Measurements from ENCODE around the gene SPTB.
"Not testable (repeated sequence)": the region's sequence is repeated elsewhere in the genome, so short reads cannot be mapped to it uniquely, and the experiment has no call there.

The SPTB gene

GRCh38 chr14:64824471-64824870 is 55.2 kb downstream of the SPTB start:
- ATAC-seq: no peak

GRCh38 chr14:64823305-64823861 is 56.3 kb downstream of the SPTB start:
- peak overlapping the region; percentile 50 for H3K4me3 Mint-ChIP-seq
- H3K27ac Mint-ChIP-seq: no peak overlapping the region
- peak; percentile 91 for ATAC-seq
- peak; percentile 54 to 72 for DNase-seq (ENCODE audit: low spot score in 2 of 2)
- H3K9me3 Mint-ChIP-seq: no peaks in the 10 kb centered on the region
- no peaks in the 10 kb centered on the region for H3K36me3 Mint-ChIP-seq
- peaks cover 12% of the 10 kb centered on the region for H3K4me1 Mint-ChIP-seq

More at GRCh38 chr14:64824471-64824870, 55.2 kb downstream of the SPTB start:
- H3K4me1 Mint-ChIP-seq: peaks cover 12% of the 10 kb centered on the region
- H3K36me3 Mint-ChIP-seq: no peaks in the 10 kb centered on the region
- no peak overlapping the region for H3K4me3 Mint-ChIP-seq
- DNase-seq (ENCODE audit: low spot score in 2 of 2): no peak
- H3K9me3 Mint-ChIP-seq: no peaks in the 10 kb centered on the region
- no peak overlapping the region for H3K27ac Mint-ChIP-seq

- no peak overlapping the region for H3K27ac Mint-ChIP-seq
- no peak overlapping the region for H3K4me3 Mint-ChIP-seq
- DNase-seq (ENCODE audit: low spot score in 2 of 2) (no peak), ATAC-seq (no peak)
- H3K9me3 Mint-ChIP-seq: no peaks in the 10 kb centered on the region
- H3K36me3 Mint-ChIP-seq: no peaks in the 10 kb centered on the region
- H3K4me1 Mint-ChIP-seq: peaks cover 12% of the 10 kb centered on the region
These were observed 58.1 kb downstream of the SPTB start for GRCh38 chr14:64821651-64822050.

- H3K36me3 Mint-ChIP-seq: no peaks in the 10 kb centered on the region
- no peaks in the 10 kb centered on the region for H3K9me3 Mint-ChIP-seq
- H3K4me3 Mint-ChIP-seq: no peak overlapping the region
- H3K4me1 Mint-ChIP-seq: peaks cover 3% of the 10 kb centered on the region
- no peak for ATAC-seq
- H3K27ac Mint-ChIP-seq: no peak overlapping the region
- DNase-seq (ENCODE audit: low spot score in 2 of 2): no peak
These were observed 61.6 kb downstream of the SPTB start for GRCh38 chr14:64818151-64818550.

GRCh38 chr14:64817631-64818030 is 62.1 kb downstream of the SPTB start:
- no peak overlapping the region for H3K4me3 Mint-ChIP-seq
- no peak for DNase-seq (ENCODE audit: low spot score in 2 of 2)
- no peak for ATAC-seq
- no peaks in the 10 kb centered on the region for H3K9me3 Mint-ChIP-seq
- no peaks in the 10 kb centered on the region for H3K36me3 Mint-ChIP-seq
- no peaks in the 10 kb centered on the region for H3K4me1 Mint-ChIP-seq
- no peak overlapping the region for H3K27ac Mint-ChIP-seq

- no peak overlapping the region for H3K4me3 Mint-ChIP-seq
- ATAC-seq (peak; percentile 5), DNase-seq (ENCODE audit: low spot score in 2 of 2) (no peak)
- no peak overlapping the region for H3K27ac Mint-ChIP-seq
- H3K4me1 Mint-ChIP-seq: no peaks in the 10 kb centered on the region
- H3K36me3 Mint-ChIP-seq: no peaks in the 10 kb centered on the region
- H3K9me3 Mint-ChIP-seq: no peaks in the 10 kb centered on the region
These were observed 63.4 kb downstream of the SPTB start for GRCh38 chr14:64816221-64816783.

- no peak for DNase-seq (ENCODE audit: low spot score in 2 of 2)
- Mint-ChIP-seq H3K27ac (no peak overlapping the region), H3K4me1 (no peaks in the 10 kb centered on the region), H3K36me3 (no peaks in the 10 kb centered on the region), H3K4me3 (no peak overlapping the region), H3K9me3 (no peaks in the 10 kb centered on the region)
- no peak for ATAC-seq
These were observed 64.5 kb downstream of the SPTB start for GRCh38 chr14:64815257-64815656.

GRCh38 chr14:64812412-64812811 is 67.3 kb downstream of the SPTB start:
- Mint-ChIP-seq H3K9me3 (no peaks in the 10 kb centered on the region), H3K27ac (no peak overlapping the region), H3K4me3 (no peak overlapping the region), H3K4me1 (no peaks in the 10 kb centered on the region), H3K36me3 (no peaks in the 10 kb centered on the region)
- no peak for DNase-seq (ENCODE audit: low spot score in 2 of 2)
- ATAC-seq: peak; percentile 56

GRCh38 chr14:64811676-64812075 is 68.0 kb downstream of the SPTB start:
- no peak for DNase-seq (ENCODE audit: low spot score in 2 of 2)
- no peak overlapping the region for H3K27ac Mint-ChIP-seq
- no peaks in the 10 kb centered on the region for H3K9me3 Mint-ChIP-seq
- H3K4me1 Mint-ChIP-seq: no peaks in the 10 kb centered on the region
- no peak overlapping the region for H3K4me3 Mint-ChIP-seq
- ATAC-seq: no peak
- H3K36me3 Mint-ChIP-seq: no peaks in the 10 kb centered on the region

GRCh38 chr14:64808449-64808848 is 71.3 kb downstream of the SPTB start:
- Mint-ChIP-seq H3K27ac (no peak overlapping the region), H3K9me3 (no peaks in the 10 kb centered on the region), H3K4me3 (no peak overlapping the region), H3K36me3 (no peaks in the 10 kb centered on the region), H3K4me1 (no peaks in the 10 kb centered on the region)
- no peak for ATAC-seq
- DNase-seq (ENCODE audit: low spot score in 2 of 2): no peak

- Mint-ChIP-seq H3K9me3 (no peaks in the 10 kb centered on the region), H3K27ac (no peak overlapping the region)
- DNase-seq (ENCODE audit: low spot score in 2 of 2): no peak
These were observed 72.2 kb downstream of the SPTB start for GRCh38 chr14:64807551-64807950.

GRCh38 chr14:64806862-64807495 is 72.7 kb downstream of the SPTB start:
- no peaks in the 10 kb centered on the region for H3K36me3 Mint-ChIP-seq
- no peak overlapping the region for H3K27ac Mint-ChIP-seq
- no peaks in the 10 kb centered on the region for H3K9me3 Mint-ChIP-seq
- H3K4me3 Mint-ChIP-seq: no peak overlapping the region
- DNase-seq (ENCODE audit: low spot score in 2 of 2) (no peak), ATAC-seq (no peak)
- H3K4me1 Mint-ChIP-seq: no peaks in the 10 kb centered on the region

More at GRCh38 chr14:64807551-64807950, 72.2 kb downstream of the SPTB start:
- Mint-ChIP-seq H3K4me3 (no peak overlapping the region), H3K36me3 (no peaks in the 10 kb centered on the region), H3K4me1 (no peaks in the 10 kb centered on the region)
- no peak for ATAC-seq

GRCh38 chr14:64806202-64806861 is 73.4 kb downstream of the SPTB start:
- Mint-ChIP-seq H3K4me1 (no peaks in the 10 kb centered on the region), H3K4me3 (no peak overlapping the region), H3K36me3 (no peaks in the 10 kb centered on the region), H3K9me3 (no peaks in the 10 kb centered on the region), H3K27ac (peak overlapping the region; percentile 41)
- DNase-seq (ENCODE audit: low spot score in 2 of 2) (no peak), ATAC-seq (no peak)

GRCh38 chr14:64805646-64806045 is 74.1 kb downstream of the SPTB start:
- ATAC-seq; DNase-seq (ENCODE audit: low spot score in 2 of 2); H3K4me3 Mint-ChIP-seq; H3K36me3 Mint-ChIP-seq; H3K4me1 Mint-ChIP-seq; H3K9me3 Mint-ChIP-seq: not testable (repeated sequence)
- peak overlapping the region; percentile 41 for H3K27ac Mint-ChIP-seq

- no peaks in the 10 kb centered on the region for H3K36me3 Mint-ChIP-seq
- no peaks in the 10 kb centered on the region for H3K4me1 Mint-ChIP-seq
- DNase-seq (ENCODE audit: low spot score in 2 of 2) (no peak), ATAC-seq (no peak)
- no peak overlapping the region for H3K27ac Mint-ChIP-seq
- H3K4me3 Mint-ChIP-seq: no peak overlapping the region
- no peaks in the 10 kb centered on the region for H3K9me3 Mint-ChIP-seq
These were observed 74.9 kb downstream of the SPTB start for GRCh38 chr14:64804754-64805260.

GRCh38 chr14:64801800-64802199 is 77.9 kb downstream of the SPTB start:
- H3K4me3 Mint-ChIP-seq: no peak overlapping the region
- H3K27ac Mint-ChIP-seq: no peak overlapping the region
- DNase-seq (ENCODE audit: low spot score in 2 of 2) (no peak), ATAC-seq (no peak)
- H3K9me3 Mint-ChIP-seq: no peaks in the 10 kb centered on the region
- no peaks in the 10 kb centered on the region for H3K36me3 Mint-ChIP-seq
- H3K4me1 Mint-ChIP-seq: no peaks in the 10 kb centered on the region
